GM12878 (cell line): ENCODE data around the gene CFAP74. TPM values are rescaled to one million over a fixed set of nuclear protein-coding genes. Genes with fewer than 3 reads are reported as not detected.

ENCODE experiments used
- ATAC-seq: fragments of 200-7000 bp; cut with Tn5 transposase; 3 replicates; pipeline ENCODE4 v1.9.1; 2020; ENCODE audit warnings: mild to moderate bottlenecking, moderate library complexity
- BruUV-seq: library from RNA; stranded (reverse); fragments of 400-500 nt; replicated peaks from 2 replicates; lab custom pipeline; 2021; lab: Mats Ljungman, UMichigan
- CTCF ChIA-PET: fragments of 300-600 bp; sonication (Branson Sonifier 250); formaldehyde crosslinking; extraction: SDS; loops from one replicate; lab custom pipeline; 2021; ENCODE audit warnings: inconsistent platforms; lab: Yijun Ruan, JAX
- POLR2A ChIA-PET: fragments of 350-600 bp; formaldehyde crosslinking; extraction: SDS; loops from one replicate; lab custom pipeline; 2021; ENCODE audit warnings: inconsistent platforms; lab: Charles Lee
- RAD21 ChIA-PET: fragments of 300-600 bp; sonication (Branson Sonifier 250); formaldehyde crosslinking; loops from one replicate; lab custom pipeline; 2023; ENCODE audit warnings: antibody characterized with exemption; ENCODE audit not compliant: unreplicated experiment; lab: Charles Lee
- SMC1A ChIA-PET: fragments of 300-600 bp; sonication (Branson Sonifier 250); formaldehyde crosslinking; loops from one replicate; lab custom pipeline; 2023; ENCODE audit not compliant: unreplicated experiment, uncharacterized antibody; lab: Charles Lee
- DNase-seq: peaks from one replicate; pipeline ENCODE4 v3.0.0-alpha.2; 2011; ENCODE audit warnings: low read depth, low spot score
- FAIRE-seq: peaks from 3 replicates; lab custom pipeline; 2011; peaks lifted over from hg19 to GRCh38; lab: Jason Lieb, UNC
- H2AFZ ChIP-seq: 2 replicates; pipeline ENCODE4 v1.6.0; 2011; ENCODE audit warnings: low read depth, low read length, control low read depth; ENCODE audit not compliant: control insufficient read depth
- H3K27ac ChIP-seq: 2 replicates; pipeline ENCODE4 v1.5.1; 2011; ENCODE audit warnings: control low read depth; ENCODE audit not compliant: control insufficient read depth, insufficient read depth
- H3K27me3 ChIP-seq, 2 experiments: replicated peaks in 1 of 2; 2 replicates each; pipeline versions ENCODE4 v1.6.0 to v1.6.1; 2011; ENCODE audit warnings: low read length in 1 of 2; ENCODE audit not compliant: control insufficient read depth in 2 of 2, insufficient read depth in 2 of 2
- H3K36me3 ChIP-seq, 2 experiments: 2 replicates each; pipeline ENCODE4 v1.5.1; 2011; ENCODE audit warnings: low read length in 1 of 2; ENCODE audit not compliant: control insufficient read depth in 2 of 2, insufficient read depth in 2 of 2
- H3K4me1 ChIP-seq: 2 replicates; pipeline ENCODE4 v1.6.1; 2011; ENCODE audit warnings: mild to moderate bottlenecking, low read length, moderate library complexity, mixed read lengths; ENCODE audit not compliant: control insufficient read depth, insufficient read depth
- H3K4me2 ChIP-seq: 2 replicates; pipeline ENCODE4 v1.6.0; 2011; ENCODE audit warnings: control low read depth; ENCODE audit not compliant: control insufficient read depth, insufficient read depth
- H3K4me3 ChIP-seq: fragments of 200-600 bp; sonication (generic); 2 replicates; pipeline ENCODE4 v1.5.1; 2016
- H3K79me2 ChIP-seq: 2 replicates; pipeline ENCODE4 v1.6.0; 2011; ENCODE audit warnings: low read length; ENCODE audit not compliant: control insufficient read depth, insufficient read depth
- H3K9ac ChIP-seq: 2 replicates; pipeline ENCODE4 v1.8.0; 2011; ENCODE audit warnings: low read length, control low read depth, mixed read lengths; ENCODE audit not compliant: control insufficient read depth, insufficient read depth
- H3K9me3 ChIP-seq: replicated peaks from 3 replicates; pipeline ENCODE4 v1.5.1; 2011; ENCODE audit warnings: mild to moderate bottlenecking, low read length; ENCODE audit not compliant: control insufficient read depth, insufficient read depth
- H4K20me1 ChIP-seq: 2 replicates; pipeline ENCODE4 v1.6.0; 2011; ENCODE audit not compliant: control insufficient read depth, insufficient read depth
- FOXM1 ChIP-seq: IDR thresholded peaks from 2 replicates; pipeline ENCODE4 v1.6.1; 2012; ENCODE audit warnings: low read depth, mild to moderate bottlenecking, inconsistent platforms, low read length, moderate library complexity
- MYC ChIP-seq: IDR thresholded peaks from 2 replicates; pipeline ENCODE4 v1.6.1; 2011; ENCODE audit warnings: mild to moderate bottlenecking, low read length, moderate library complexity, inconsistent platforms; ENCODE audit not compliant: insufficient read depth, insufficient replicate concordance, insufficient read length, severe bottlenecking
- NFYA ChIP-seq: IDR thresholded peaks from 2 replicates; pipeline ENCODE4 v1.6.1; 2011; ENCODE audit warnings: low read depth, mild to moderate bottlenecking, low read length, improper control_type of control experiment, borderline replicate concordance
- NRF1 ChIP-seq: conservative IDR thresholded peaks from 2 replicates; pipeline ENCODE4 v1.6.1; 2011; ENCODE audit warnings: mild to moderate bottlenecking, low read depth, low read length, improper control_type of control experiment
- PAX8 ChIP-seq: fragments of 450-650 bp; IDR thresholded peaks from 2 replicates; pipeline ENCODE4 v1.6.1; 2017; ENCODE audit warnings: mild to moderate bottlenecking, moderate library complexity
- SIN3A ChIP-seq: IDR thresholded peaks from 2 replicates; pipeline ENCODE4 v1.6.1; 2012; ENCODE audit warnings: low read depth, low read length, improper control_type of control experiment
- SRF ChIP-seq, 2 experiments: IDR thresholded peaks; 2 replicates each; pipeline ENCODE4 v1.6.1; 2011; ENCODE audit warnings: low read depth in 2 of 2, low read length in 2 of 2, mild to moderate bottlenecking in 1 of 2, moderate library complexity in 1 of 2
- STAT3 ChIP-seq: IDR thresholded peaks from 2 replicates; pipeline ENCODE4 v1.6.1; 2011; ENCODE audit warnings: low read depth, low read length, improper control_type of control experiment
- TARDBP ChIP-seq: IDR thresholded peaks from 2 replicates; pipeline ENCODE4 v1.6.1; 2016; ENCODE audit warnings: borderline replicate concordance
- TCF3 ChIP-seq: IDR thresholded peaks from 2 replicates; pipeline ENCODE4 v1.6.1; 2012; ENCODE audit warnings: low read depth, mild to moderate bottlenecking, low read length, borderline replicate concordance; ENCODE audit not compliant: insufficient read depth
- ZNF384 ChIP-seq: IDR thresholded peaks from 2 replicates; pipeline ENCODE4 v1.6.1; 2012; ENCODE audit warnings: low read depth, mild to moderate bottlenecking, low read length, improper control_type of control experiment, borderline replicate concordance
- ZNF622 ChIP-seq: fragments of 450-650 bp; IDR thresholded peaks from 2 replicates; pipeline ENCODE4 v1.6.1; 2017; ENCODE audit warnings: mild to moderate bottlenecking, inconsistent platforms
- WGBS: methylation state at CpG from one replicate; pipeline ENCODE4 v1.1.6; 2016; ENCODE audit warnings: low lambda C conversion rate; ENCODE audit not compliant: insufficient replicate concordance, insufficient coverage; ENCODE audit errors: missing lambda C conversion rate; 5-methylcytosine and 5-hydroxymethylcytosine counted together
- in situ Hi-C: fragments of 300-500 bp; cut with MboI; formaldehyde crosslinking; loops from 9 replicates; pipeline ENCODE4 v1.14.3; 2018; ENCODE audit warnings: mixed read lengths
- intact Hi-C: fragments of 100-400 bp; cut with micrococcal nuclease; formaldehyde crosslinking; loops from one replicate; pipeline ENCODE4 v1.14.2; 2022; ENCODE audit not compliant: unreplicated experiment
- polyA plus RNA-seq, 11 experiments: library from polyadenylated mRNA; depleted of rRNA in 4 of 11; unstranded in 6 of 11; stranded (reverse) in 5 of 11; fragments of >200 nt; fragmentation: Nextera tagmentation in 4 of 11; fragmentation: Illumina TruSeq in 1 of 11; extraction: Ambion mirVana in 4 of 11; extraction: Trizol in 1 of 11; gene quantifications; 1 replicate in 1 of 11; 2 replicates in 10 of 11; pipeline versions ENCODE4 v1.2.1 to v1.2.3, GENCODE V29; 2011 to 2016; ENCODE audit warnings: inconsistent platforms in 2 of 11, missing spikeins in 2 of 11, low read depth in 1 of 11
- total RNA-seq, 4 experiments: library from RNA; depleted of rRNA in 3 of 4; stranded (reverse); fragments of >200 nt in 3 of 4; fragmentation: Illumina TruSeq in 1 of 4; extraction: Trizol in 1 of 4; gene quantifications; 2 replicates each; pipeline versions ENCODE4 v1.2.1 to v1.2.3, GENCODE V29; 2013 to 2021
- TF ChIP-seq, protein P1 (sequence below): fragments of 450-650 bp; conservative IDR thresholded peaks from 2 replicates; pipeline ENCODE4 v1.6.1; 2017; ENCODE audit warnings: mild to moderate bottlenecking, moderate library complexity
- TF ChIP-seq, protein P2 (sequence below): fragments of 450-650 bp; IDR thresholded peaks from 2 replicates; pipeline ENCODE4 v1.6.1; 2017; ENCODE audit warnings: low read depth, mild to moderate bottlenecking, moderate library complexity
- TF ChIP-seq, protein P3 (sequence below): fragments of 450-650 bp; IDR thresholded peaks from 2 replicates; pipeline ENCODE4 v1.6.1; 2017; ENCODE audit warnings: borderline replicate concordance

Gene CFAP74
- total and polyA plus RNA-seq, 10 of the 15 experiments (the other 5 are each of a cell fraction or from before 2014, with no cell fraction given): 0.01 TPM; not detected in 9

GRCh38 chr1:1940123-1940425 lies 63.5 kb downstream of the CFAP74 start:
- no peaks in the 10 kb centered on the region for H3K4me1 ChIP-seq
- no peak for FAIRE-seq
- WGBS: 51% methylated on average over 12 of the region's 12 CpGs
- H3K9me3 ChIP-seq: no peaks in the 10 kb centered on the region
- no peak for TF ChIP-seq TCF3
- TF ChIP-seq SIN3A: no peak
- TF ChIP-seq SRF (IDR thresholded peaks at IDR 0.05; ENCODE audit: low read depth in 2 of 2, low read length in 2 of 2): no peak
- no peak for TF ChIP-seq NFYA
- TF ChIP-seq PAX8: no peak
- TF ChIP-seq NRF1: no peak
- no peak for TF ChIP-seq ZNF622
- no peak for TF ChIP-seq STAT3
- TF ChIP-seq, protein P1, sequence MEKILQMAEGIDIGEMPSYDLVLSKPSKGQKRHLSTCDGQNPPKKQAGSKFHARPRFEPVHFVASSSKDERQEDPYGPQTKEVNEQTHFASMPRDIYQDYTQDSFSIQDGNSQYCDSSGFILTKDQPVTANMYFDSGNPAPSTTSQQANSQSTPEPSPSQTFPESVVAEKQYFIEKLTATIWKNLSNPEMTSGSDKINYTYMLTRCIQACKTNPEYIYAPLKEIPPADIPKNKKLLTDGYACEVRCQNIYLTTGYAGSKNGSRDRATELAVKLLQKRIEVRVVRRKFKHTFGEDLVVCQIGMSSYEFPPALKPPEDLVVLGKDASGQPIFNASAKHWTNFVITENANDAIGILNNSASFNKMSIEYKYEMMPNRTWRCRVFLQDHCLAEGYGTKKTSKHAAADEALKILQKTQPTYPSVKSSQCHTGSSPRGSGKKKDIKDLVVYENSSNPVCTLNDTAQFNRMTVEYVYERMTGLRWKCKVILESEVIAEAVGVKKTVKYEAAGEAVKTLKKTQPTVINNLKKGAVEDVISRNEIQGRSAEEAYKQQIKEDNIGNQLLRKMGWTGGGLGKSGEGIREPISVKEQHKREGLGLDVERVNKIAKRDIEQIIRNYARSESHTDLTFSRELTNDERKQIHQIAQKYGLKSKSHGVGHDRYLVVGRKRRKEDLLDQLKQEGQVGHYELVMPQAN: no peak
- no peak for TF ChIP-seq MYC
- TF ChIP-seq ZNF384: no peak
- TF ChIP-seq, protein P2, sequence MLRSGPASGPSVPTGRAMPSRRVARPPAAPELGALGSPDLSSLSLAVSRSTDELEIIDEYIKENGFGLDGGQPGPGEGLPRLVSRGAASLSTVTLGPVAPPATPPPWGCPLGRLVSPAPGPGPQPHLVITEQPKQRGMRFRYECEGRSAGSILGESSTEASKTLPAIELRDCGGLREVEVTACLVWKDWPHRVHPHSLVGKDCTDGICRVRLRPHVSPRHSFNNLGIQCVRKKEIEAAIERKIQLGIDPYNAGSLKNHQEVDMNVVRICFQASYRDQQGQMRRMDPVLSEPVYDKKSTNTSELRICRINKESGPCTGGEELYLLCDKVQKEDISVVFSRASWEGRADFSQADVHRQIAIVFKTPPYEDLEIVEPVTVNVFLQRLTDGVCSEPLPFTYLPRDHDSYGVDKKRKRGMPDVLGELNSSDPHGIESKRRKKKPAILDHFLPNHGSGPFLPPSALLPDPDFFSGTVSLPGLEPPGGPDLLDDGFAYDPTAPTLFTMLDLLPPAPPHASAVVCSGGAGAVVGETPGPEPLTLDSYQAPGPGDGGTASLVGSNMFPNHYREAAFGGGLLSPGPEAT: no peak
- TF ChIP-seq, protein P3, sequence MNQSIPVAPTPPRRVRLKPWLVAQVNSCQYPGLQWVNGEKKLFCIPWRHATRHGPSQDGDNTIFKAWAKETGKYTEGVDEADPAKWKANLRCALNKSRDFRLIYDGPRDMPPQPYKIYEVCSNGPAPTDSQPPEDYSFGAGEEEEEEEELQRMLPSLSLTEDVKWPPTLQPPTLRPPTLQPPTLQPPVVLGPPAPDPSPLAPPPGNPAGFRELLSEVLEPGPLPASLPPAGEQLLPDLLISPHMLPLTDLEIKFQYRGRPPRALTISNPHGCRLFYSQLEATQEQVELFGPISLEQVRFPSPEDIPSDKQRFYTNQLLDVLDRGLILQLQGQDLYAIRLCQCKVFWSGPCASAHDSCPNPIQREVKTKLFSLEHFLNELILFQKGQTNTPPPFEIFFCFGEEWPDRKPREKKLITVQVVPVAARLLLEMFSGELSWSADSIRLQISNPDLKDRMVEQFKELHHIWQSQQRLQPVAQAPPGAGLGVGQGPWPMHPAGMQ: no peak
- TF ChIP-seq TARDBP: no peak
- TF ChIP-seq FOXM1: no peak
- ChIA-PET SMC1A (no interaction called here), POLR2A (no interaction called here), CTCF (no interaction called here), RAD21 (no interaction called here)
- intact Hi-C loops (loop anchor here (5.0 kb wide), 1 partner anchor 107 kb away; no protein-coding TSS in a partner anchor), in situ Hi-C loops (no loop called here)
- no peaks in the 10 kb centered on the region for H4K20me1 ChIP-seq
- no peak overlapping the region for H3K4me3 ChIP-seq
- ATAC-seq: no peak
- no peaks in the 10 kb centered on the region for H3K79me2 ChIP-seq
- no peak overlapping the region for H3K27ac ChIP-seq
- no peaks in the 10 kb centered on the region for H3K36me3 ChIP-seq
- no peaks in the 10 kb centered on the region for H3K27me3 ChIP-seq
- BruUV-seq: no TSS peak
- DNase-seq: no peak
- H2AFZ ChIP-seq: no peak overlapping the region
- no peak overlapping the region for H3K9ac ChIP-seq
- H3K4me2 ChIP-seq: no peak overlapping the region
